ENCODE measurements around the gene PCSK4.
"Not testable (repeated sequence)": the region's sequence is repeated elsewhere in the genome, so short reads cannot be mapped to it uniquely, and the experiment has no call there.

PCSK4 gene

GRCh38 chr19:1503925-1504773, 14.0 kb upstream of the PCSK4 start:
- no peak for DNase-seq

- DNase-seq: peak; percentile 21
These were observed 13.2 kb upstream of the PCSK4 start for GRCh38 chr19:1503089-1503924.

- no peak for DNase-seq
These were observed 12.4 kb upstream of the PCSK4 start for GRCh38 chr19:1502433-1503088.

- no peak for DNase-seq
These were observed 11.0 kb upstream of the PCSK4 start for GRCh38 chr19:1501200-1501595.

- not testable (repeated sequence) for DNase-seq
These were observed 9.1 kb upstream of the PCSK4 start for GRCh38 chr19:1499231-1499630.

GRCh38 chr19:1497578-1498235, 7.6 kb upstream of the PCSK4 start:
- no peak for DNase-seq

GRCh38 chr19:1496714-1497577, 6.8 kb upstream of the PCSK4 start:
- DNase-seq: no peak

- DNase-seq: no peak
These were observed 5.9 kb upstream of the PCSK4 start for GRCh38 chr19:1495799-1496713.

GRCh38 chr19:1495051-1495798, 5.1 kb upstream of the PCSK4 start:
- no peak for DNase-seq

- no peak for DNase-seq
These were observed 4.1 kb upstream of the PCSK4 start for GRCh38 chr19:1494115-1494815.

- DNase-seq: no peak
These were observed 2.4 kb upstream of the PCSK4 start for GRCh38 chr19:1492474-1493006.

GRCh38 chr19:1491849-1492170, 1.7 kb upstream of the PCSK4 start:
- no peak for DNase-seq

GRCh38 chr19:1491114-1491848, 1.1 kb upstream of the PCSK4 start, which contains the start of gene REEP6:
REEP6 (plus strand) TSS chr19:1491181; CDS start chr19:1491270, 89 bp downstream.
- DNase-seq: no peak

- DNase-seq: no peak
These were observed 463 bp downstream of the PCSK4 start for GRCh38 chr19:1489463-1490310.

GRCh38 chr19:1488282-1488601, 1.9 kb downstream of the PCSK4 start:
- DNase-seq: no peak

- no peak for DNase-seq
These were observed 2.4 kb downstream of the PCSK4 start for GRCh38 chr19:1487576-1488281.
